Lower lobe of right lung (tissue), 2 donors: ENCODE results near the gene ADORA3. TPM values are rescaled to one million over a fixed set of nuclear protein-coding genes. Genes with fewer than 3 reads are reported as not detected.

Experiments
- ATAC-seq, 2 donors: fragments of 200-7000 bp; cut with Tn5 transposase; one replicate each; pipeline ENCODE4 v1.9.1; 2020 to 2022; ENCODE audit warnings: mild to moderate bottlenecking in 2 of 2, moderate library complexity in 2 of 2
- DNase-seq: peaks from one replicate; pipeline ENCODE4 v3.0.0-alpha.2; 2020
- H3K27ac ChIP-seq: fragments of 200-600 bp; one replicate; pipeline ENCODE4 v1.8.0; 2022
- H3K27me3 ChIP-seq: fragments of 200-600 bp; one replicate; pipeline ENCODE4 v1.8.0; 2022; ENCODE audit warnings: low read depth
- H3K36me3 ChIP-seq: fragments of 200-600 bp; one replicate; pipeline ENCODE4 v1.8.0; 2022; ENCODE audit warnings: mild to moderate bottlenecking
- H3K4me1 ChIP-seq: fragments of 200-600 bp; one replicate; pipeline ENCODE4 v1.8.0; 2022
- H3K4me3 ChIP-seq: fragments of 200-600 bp; one replicate; pipeline ENCODE4 v1.8.0; 2022; ENCODE audit warnings: mild to moderate bottlenecking
- H3K9me3 ChIP-seq: fragments of 200-600 bp; one replicate; pipeline ENCODE4 v1.8.0; 2022
- intact Hi-C: fragments of 100-400 bp; cut with DNase I; formaldehyde crosslinking; loops from one replicate; pipeline ENCODE4 v1.11.0; 2022
- total RNA-seq: library from RNA; stranded (reverse); fragmentation: NEBNext Ultra II Directional; extraction: Animal tissue kit (Norgen Biotek cat#: 25700); gene quantifications from one replicate; pipeline ENCODE4 v1.2.1, GENCODE V29; 2021
- TF ChIP-seq, protein P1 (sequence below): fragments of 200-600 bp; IDR thresholded peaks from one replicate; pipeline ENCODE4 v1.8.0; 2022; ENCODE audit warnings: antibody characterized with exemption, mild to moderate bottlenecking
- donor health status: DM: no; HTN: yes; CAD: no; lungs with severe emphysema.

ADORA3 gene
- total RNA-seq, 1 donor from 2014 or later: 10.3 TPM

DNA sequence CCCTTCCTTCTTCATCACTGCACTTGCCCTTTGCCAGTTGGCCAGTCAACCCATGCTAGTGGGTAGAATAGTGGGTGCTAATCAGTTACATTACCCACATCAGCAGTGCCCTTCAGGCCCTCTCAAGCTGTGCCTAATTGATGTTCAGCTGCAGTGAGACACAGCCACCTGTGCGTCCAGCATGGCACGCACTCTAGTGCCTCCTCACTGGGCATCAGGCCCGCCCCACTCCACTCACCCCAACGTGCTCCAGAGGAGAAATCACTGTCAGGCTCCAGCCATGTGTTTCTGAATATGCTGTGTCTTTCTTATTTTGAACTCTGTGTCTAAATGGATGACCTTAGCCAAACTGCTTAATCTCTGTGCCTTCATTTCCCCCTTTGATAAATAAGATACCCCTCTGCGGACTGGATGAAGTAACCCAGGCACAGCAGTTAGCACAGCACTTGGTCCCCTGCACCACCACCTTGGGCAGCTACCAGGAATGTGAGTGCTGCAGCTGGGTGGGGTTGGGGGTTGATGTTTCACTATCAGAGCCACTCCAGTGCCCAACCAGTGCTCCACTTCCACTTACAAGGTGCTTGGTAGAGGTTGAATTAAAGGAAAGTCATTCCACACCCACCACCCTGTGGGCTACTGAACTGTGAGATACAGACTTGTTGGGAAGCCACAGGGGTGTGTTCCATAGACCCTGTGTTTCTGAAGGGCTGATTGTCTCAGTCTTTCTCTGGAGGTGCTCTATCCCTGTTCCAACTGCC, 8.9 kb upstream of the ADORA3 start:
- DNase-seq: no peak
- intact Hi-C loops: loop anchor here (10.0 kb wide), 1 partner anchor 142 kb away; no protein-coding TSS in a partner anchor
- no peak for ATAC-seq
- TF ChIP-seq, protein P1, sequence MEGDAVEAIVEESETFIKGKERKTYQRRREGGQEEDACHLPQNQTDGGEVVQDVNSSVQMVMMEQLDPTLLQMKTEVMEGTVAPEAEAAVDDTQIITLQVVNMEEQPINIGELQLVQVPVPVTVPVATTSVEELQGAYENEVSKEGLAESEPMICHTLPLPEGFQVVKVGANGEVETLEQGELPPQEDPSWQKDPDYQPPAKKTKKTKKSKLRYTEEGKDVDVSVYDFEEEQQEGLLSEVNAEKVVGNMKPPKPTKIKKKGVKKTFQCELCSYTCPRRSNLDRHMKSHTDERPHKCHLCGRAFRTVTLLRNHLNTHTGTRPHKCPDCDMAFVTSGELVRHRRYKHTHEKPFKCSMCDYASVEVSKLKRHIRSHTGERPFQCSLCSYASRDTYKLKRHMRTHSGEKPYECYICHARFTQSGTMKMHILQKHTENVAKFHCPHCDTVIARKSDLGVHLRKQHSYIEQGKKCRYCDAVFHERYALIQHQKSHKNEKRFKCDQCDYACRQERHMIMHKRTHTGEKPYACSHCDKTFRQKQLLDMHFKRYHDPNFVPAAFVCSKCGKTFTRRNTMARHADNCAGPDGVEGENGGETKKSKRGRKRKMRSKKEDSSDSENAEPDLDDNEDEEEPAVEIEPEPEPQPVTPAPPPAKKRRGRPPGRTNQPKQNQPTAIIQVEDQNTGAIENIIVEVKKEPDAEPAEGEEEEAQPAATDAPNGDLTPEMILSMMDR: no peak
- Histone ChIP-seq H3K36me3 (no peaks in the 10 kb centered on the region), H3K4me3 (no peak overlapping the region), H3K27ac (no peak overlapping the region), H3K27me3 (no peaks in the 10 kb centered on the region), H3K9me3 (no peaks in the 10 kb centered on the region), H3K4me1 (peaks cover 94% of the 10 kb centered on the region)

- ATAC-seq (no peak), DNase-seq (no peak)
- H3K27me3 ChIP-seq: no peaks in the 10 kb centered on the region
- no peak overlapping the region for H3K27ac ChIP-seq
- TF ChIP-seq, protein P1: no peak
- peaks cover 94% of the 10 kb centered on the region for H3K4me1 ChIP-seq
- no peaks in the 10 kb centered on the region for H3K36me3 ChIP-seq
- intact Hi-C loops: loop anchor here (10.0 kb wide), 1 partner anchor 143 kb away; no protein-coding TSS in a partner anchor
- no peak overlapping the region for H3K4me3 ChIP-seq
- H3K9me3 ChIP-seq: no peaks in the 10 kb centered on the region
These were observed 7.9 kb upstream of the ADORA3 start for GRCh38 chr1:111511370-111511769.

- H3K36me3 ChIP-seq: no peaks in the 10 kb centered on the region
- H3K27me3 ChIP-seq: no peaks in the 10 kb centered on the region
- TF ChIP-seq, protein P1: no peak
- ATAC-seq (no peak), DNase-seq (no peak)
- intact Hi-C loops: loop anchor here (10.0 kb wide), 1 partner anchor 145 kb away; no protein-coding TSS in a partner anchor
- no peak overlapping the region for H3K4me3 ChIP-seq
- H3K9me3 ChIP-seq: no peaks in the 10 kb centered on the region
- H3K4me1 ChIP-seq: peaks cover 90% of the 10 kb centered on the region
- no peak overlapping the region for H3K27ac ChIP-seq
These were observed 6.6 kb upstream of the ADORA3 start for GRCh38 chr1:111509997-111510375.

- Histone ChIP-seq H3K27me3 (no peaks in the 10 kb centered on the region), H3K36me3 (no peaks in the 10 kb centered on the region), H3K27ac (peak overlapping the region; percentile 95), H3K9me3 (no peaks in the 10 kb centered on the region), H3K4me1 (peaks cover 78% of the 10 kb centered on the region), H3K4me3 (peak overlapping the region; percentile 44)
- peak; percentile 89 for DNase-seq
- TF ChIP-seq, protein P1: no peak
- peak; percentile 80 to 86 for ATAC-seq
- intact Hi-C loops: no loop called here
These were observed 4.2 kb upstream of the ADORA3 start for GRCh38 chr1:111507411-111508201.

- intact Hi-C loops: no loop called here
- H3K4me3 ChIP-seq: no peak overlapping the region
- peaks cover 68% of the 10 kb centered on the region for H3K4me1 ChIP-seq
- H3K9me3 ChIP-seq: no peaks in the 10 kb centered on the region
- no peaks in the 10 kb centered on the region for H3K36me3 ChIP-seq
- peak overlapping the region; percentile 95 for H3K27ac ChIP-seq
- H3K27me3 ChIP-seq: no peaks in the 10 kb centered on the region
- TF ChIP-seq, protein P1: no peak
- DNase-seq: no peak
- ATAC-seq: no peak
These were observed 3.1 kb upstream of the ADORA3 start for GRCh38 chr1:111506561-111506960.
